Kidney (tissue), 14 donors: Measurements from ENCODE around the gene TAOK3. TPM values are rescaled to one million over a fixed set of nuclear protein-coding genes. Genes with fewer than 3 reads are reported as not detected.

Experiments used
- DNase-seq, 5 donors: peaks; one replicate each; pipeline ENCODE4 v3.0.0-alpha.2; 2013 to 2020
- FAIRE-seq: peaks from 2 replicates; lab custom pipeline; 2012; peaks lifted over from hg19 to GRCh38; lab: Jason Lieb, UNC
- H3K27ac ChIP-seq, 2 donors: one replicate each; pipeline ENCODE4 v1.7.0; 2013; ENCODE audit warnings: low read depth in 2 of 2, low read length in 2 of 2, inconsistent platforms in 1 of 2
- H3K27me3 ChIP-seq: one replicate; pipeline ENCODE4 v1.7.1; 2013; ENCODE audit warnings: low read length, inconsistent platforms; ENCODE audit not compliant: control insufficient read depth, insufficient read depth
- H3K36me3 ChIP-seq, 3 donors: one replicate each; pipeline versions ENCODE4 v1.7.0 to v1.7.1; 2013; ENCODE audit warnings: low read length in 3 of 3, control low read depth in 1 of 3, inconsistent platforms in 1 of 3; ENCODE audit not compliant: insufficient read depth in 3 of 3, control insufficient read depth in 2 of 3
- H3K4me1 ChIP-seq, 3 donors: one replicate each; pipeline versions ENCODE4 v1.7.0 to v1.7.1; 2013; ENCODE audit warnings: low read length in 3 of 3, inconsistent platforms in 1 of 3, low read depth in 1 of 3; ENCODE audit not compliant: control insufficient read depth in 2 of 3, insufficient read depth in 2 of 3
- H3K4me3 ChIP-seq, 3 donors: one replicate each; pipeline versions ENCODE4 v1.7.0 to v1.8.1; 2013; ENCODE audit warnings: low read length in 3 of 3, control low read depth in 1 of 3, inconsistent platforms in 1 of 3
- H3K9ac ChIP-seq, 3 donors: one replicate each; pipeline versions ENCODE4 v1.7.0 to v1.7.1; 2013; ENCODE audit warnings: low read length in 3 of 3, control low read depth in 1 of 3, inconsistent platforms in 1 of 3
- H3K9me3 ChIP-seq, 3 donors: one replicate each; pipeline versions ENCODE4 v1.7.0 to v1.7.1; 2013; ENCODE audit warnings: low read length in 3 of 3, control low read depth in 1 of 3, inconsistent platforms in 1 of 3; ENCODE audit not compliant: control insufficient read depth in 2 of 3, insufficient read depth in 1 of 3
- CTCF ChIP-seq: IDR thresholded peaks from 3 replicates; pipeline ENCODE4 v1.5.1; 2012; ENCODE audit warnings: mild to moderate bottlenecking, moderate library complexity, borderline replicate concordance; ENCODE audit not compliant: insufficient read depth; ENCODE audit errors: extremely low read depth
- intact Hi-C: fragments of 100-400 bp; cut with DNase I; formaldehyde crosslinking; loops from one replicate; pipeline ENCODE4 v1.11.1; 2022
- polyA plus RNA-seq: library from polyadenylated mRNA; stranded (reverse); fragments of 350-450 nt; fragmentation: Illumina TruSeq; extraction: RNeasy Lipid Tissue Mini Kit (QIAGEN cat#74804); gene quantifications from one replicate; pipeline ENCODE4 v1.2.3, GENCODE V29; 2014; ENCODE audit warnings: low read depth, low replicate concordance; ENCODE audit not compliant: insufficient read depth
- total RNA-seq: library from RNA; stranded (reverse); fragmentation: NEBNext Ultra II Directional; extraction: Animal tissue kit (Norgen Biotek cat#: 25700); gene quantifications from one replicate; pipeline ENCODE4 v1.2.1, GENCODE V29; 2021
- donor health status: control.
- donor health status: control.
- donor health status: control.
- donor health status: control.
- donor health status: control.
- donor health status: DM: yes; HTN: yes; CAD: no.
- donor health status: Normal renal cell carcinoma (clear cell type).

Gene TAOK3
- total and polyA plus RNA-seq, 2 donors from 2014 or later: 14.0 to 36.1 TPM

- intact Hi-C loops: no loop called here
- no peak for TF ChIP-seq CTCF
- no peak overlapping the region for H3K9ac ChIP-seq
- no peak for FAIRE-seq
- H3K4me1 ChIP-seq: peaks cover 0 to 7% (median 4%) of the 10 kb centered on the region in 3 donors
- H3K4me3 ChIP-seq: no peak overlapping the region
- no peaks in the 10 kb centered on the region for H3K36me3 ChIP-seq
- no peaks in the 10 kb centered on the region for H3K9me3 ChIP-seq
- H3K27ac ChIP-seq: no peak overlapping the region
- no peaks in the 10 kb centered on the region for H3K27me3 ChIP-seq
- DNase-seq: no peak
Observed at GRCh38 chr12:118299791-118300460, 72.8 kb downstream of the TAOK3 start.

GRCh38 chr12:118297284-118297683 is 75.4 kb downstream of the TAOK3 start:
- Histone ChIP-seq H3K27ac (no peak overlapping the region), H3K4me1 (peaks cover 0 to 5% (median 4%) of the 10 kb centered on the region in 3 donors), H3K27me3 (no peaks in the 10 kb centered on the region), H3K9me3 (no peaks in the 10 kb centered on the region), H3K4me3 (no peak overlapping the region), H3K9ac (no peak overlapping the region), H3K36me3 (no peaks in the 10 kb centered on the region)
- no peak for TF ChIP-seq CTCF
- FAIRE-seq (no peak), DNase-seq (no peak)
- intact Hi-C loops: no loop called here

- H3K4me1 ChIP-seq: no peaks in the 10 kb centered on the region
- TF ChIP-seq CTCF: no peak
- no peaks in the 10 kb centered on the region for H3K9me3 ChIP-seq
- no peaks in the 10 kb centered on the region for H3K27me3 ChIP-seq
- H3K4me3 ChIP-seq: no peak overlapping the region
- intact Hi-C loops: no loop called here
- no peak overlapping the region for H3K27ac ChIP-seq
- H3K36me3 ChIP-seq: no peaks in the 10 kb centered on the region
- DNase-seq: no peak
- no peak overlapping the region for H3K9ac ChIP-seq
- FAIRE-seq: no peak
Observed at GRCh38 chr12:118292836-118293235, 79.9 kb downstream of the TAOK3 start.
